ENCODE results near the gene SDR42E1. TPM values are rescaled to one million over a fixed set of nuclear protein-coding genes. Genes with fewer than 3 reads are reported as not detected.
A peak's percentile ranks its signal among the peaks of the same experiment; 100 is the strongest.

Gene SDR42E1
- total RNA-seq, 6 experiments from 2014 or later = 3.4 to 5.9 (median 4.5) TPM

- H3K4me1 ChIP-seq = no peaks in the 10 kb centered on the region
- 89% methylated on average over 5 of the region's 7 CpGs for WGBS (ENCODE audit: insufficient coverage, low coverage, low lambda C conversion rate, missing lambda C conversion rate)
- no peaks in the 10 kb centered on the region for H3K9me3 ChIP-seq
- no peaks in the 10 kb centered on the region for H3K27me3 ChIP-seq
- TF ChIP-seq POLR2A (IDR thresholded peaks at IDR 0.05) (no peak), CTCF (IDR thresholded peaks at IDR 0.05) (no peak)
- intact Hi-C loops (cut with DNase I) = no loop called here
- no peak for DNase-seq
- H3K27ac ChIP-seq = no peak overlapping the region
- ATAC-seq = no peak
- H3K36me3 ChIP-seq = peaks cover 0 to 16% (median 7%) of the 10 kb centered on the region in 4 donors
- no peak overlapping the region for H3K4me3 ChIP-seq
These were observed 69.2 kb downstream of the SDR42E1 start for GRCh38 chr16:81942007-81942601.

GRCh38 chr16:81940781-81941560 is 70.3 kb downstream of the SDR42E1 start:
- H3K4me3 ChIP-seq = no peak overlapping the region
- DNase-seq (no peak), ATAC-seq (peak in 3 of 4 donors; percentile 52 to 66 (median 56))
- TF ChIP-seq CTCF (IDR thresholded peaks at IDR 0.05) = peak; percentile 29 to 52 (median 43)
- no peak for TF ChIP-seq POLR2A (IDR thresholded peaks at IDR 0.05)
- no peaks in the 10 kb centered on the region for H3K4me1 ChIP-seq
- H3K9me3 ChIP-seq = no peaks in the 10 kb centered on the region
- 50% methylated on average over 1 of the region's 3 CpGs for WGBS (ENCODE audit: insufficient coverage, low coverage, low lambda C conversion rate, missing lambda C conversion rate)
- no peak overlapping the region for H3K27ac ChIP-seq
- intact Hi-C loops (cut with DNase I) = no loop called here
- H3K36me3 ChIP-seq = peaks cover 0 to 23% (median 14%) of the 10 kb centered on the region in 4 donors
- H3K27me3 ChIP-seq = no peaks in the 10 kb centered on the region

GRCh38 chr16:81939164-81940056 is 71.9 kb downstream of the SDR42E1 start:
- ATAC-seq (peak in 1 of 4 donors; percentile 15), DNase-seq (no peak)
- no peak for TF ChIP-seq POLR2A (IDR thresholded peaks at IDR 0.05)
- no peak for TF ChIP-seq CTCF (IDR thresholded peaks at IDR 0.05)
- 94% methylated on average over 5 of the region's 7 CpGs for WGBS (ENCODE audit: insufficient coverage, low coverage, low lambda C conversion rate, missing lambda C conversion rate)
- Histone ChIP-seq H3K4me1 (no peaks in the 10 kb centered on the region), H3K27ac (no peak overlapping the region), H3K4me3 (no peak overlapping the region), H3K36me3 (peaks cover 0 to 25% (median 15%) of the 10 kb centered on the region in 4 donors), H3K9me3 (no peaks in the 10 kb centered on the region), H3K27me3 (no peaks in the 10 kb centered on the region)
- intact Hi-C loops (cut with DNase I) = no loop called here

Other genes starting within 250 kb of the SDR42E1 start
- gene PLCG2, start 232.2 kb downstream of the SDR42E1 start, total RNA-seq = 10 to 100 TPM; 11.1 to 23.1 (median 17.7) TPM
- 100 to 1,000 TPM in 1 of 6 experiments, 10 to 100 TPM in 5; 65.2 to 144 (median 84.7) TPM for gene HSD17B2, start 23.8 kb upstream of the SDR42E1 start, total RNA-seq
- 10 to 100 TPM in 3 of 6 experiments, 1 to 10 TPM in 3; 5.0 to 22.1 (median 9.4) TPM for gene MPHOSPH6, start 158.8 kb upstream of the SDR42E1 start, total RNA-seq